Ascending aorta (tissue), 2 donors: ENCODE data around the gene LMO4. TPM values are rescaled to one million over a fixed set of nuclear protein-coding genes. Genes with fewer than 3 reads are reported as not detected.

Experiments
- DNase-seq, 2 donors: peaks; one replicate each; pipeline ENCODE4 v3.0.0-alpha.2; 2019; ENCODE audit warnings: low spot score in 2 of 2
- H3K27ac ChIP-seq, 2 donors: fragments of 200-600 bp; sonication (generic); one replicate each; pipeline ENCODE4 v1.5.1; 2016 to 2017; ENCODE audit warnings: mild to moderate bottlenecking in 1 of 2
- H3K27me3 ChIP-seq: fragments of 200-600 bp; sonication (generic); one replicate; pipeline ENCODE4 v1.5.1; 2017
- H3K36me3 ChIP-seq, 2 donors: fragments of 200-600 bp; sonication (generic); one replicate each; pipeline ENCODE4 v1.5.1; 2016
- H3K4me1 ChIP-seq, 2 donors: fragments of 200-600 bp; sonication (generic); one replicate each; pipeline ENCODE4 v1.5.1; 2016 to 2017; ENCODE audit warnings: mild to moderate bottlenecking in 1 of 2
- H3K4me3 ChIP-seq, 2 donors: fragments of 200-600 bp; sonication (generic); one replicate each; pipeline ENCODE4 v1.5.1; 2016 to 2017; ENCODE audit warnings: mild to moderate bottlenecking in 1 of 2
- H3K9me3 ChIP-seq, 2 donors: fragments of 200-600 bp; sonication (generic); one replicate each; pipeline ENCODE4 v1.5.1; 2016
- CTCF ChIP-seq, 3 experiments: fragments of 200-600 bp in 2 of 3; fragments of 450-650 bp in 1 of 3; sonication (generic) in 2 of 3; IDR thresholded peaks; one replicate each; pipeline ENCODE4 v1.5.1; 2016 to 2019; ENCODE audit warnings: antibody characterized with exemption in 3 of 3, mild to moderate bottlenecking in 1 of 3, moderate library complexity in 1 of 3
- intact Hi-C: fragments of 100-400 bp; cut with DNase I; formaldehyde crosslinking; loops from one replicate; pipeline ENCODE4 v1.15.1; 2023
- total RNA-seq: library from RNA; depleted of rRNA; stranded (reverse); fragments of >200 nt; gene quantifications from one replicate; pipeline ENCODE4 v1.1.0, GENCODE V29; 2016

The LMO4 gene
- total RNA-seq, 1 donor from 2014 or later: 9.9 TPM

DNA sequence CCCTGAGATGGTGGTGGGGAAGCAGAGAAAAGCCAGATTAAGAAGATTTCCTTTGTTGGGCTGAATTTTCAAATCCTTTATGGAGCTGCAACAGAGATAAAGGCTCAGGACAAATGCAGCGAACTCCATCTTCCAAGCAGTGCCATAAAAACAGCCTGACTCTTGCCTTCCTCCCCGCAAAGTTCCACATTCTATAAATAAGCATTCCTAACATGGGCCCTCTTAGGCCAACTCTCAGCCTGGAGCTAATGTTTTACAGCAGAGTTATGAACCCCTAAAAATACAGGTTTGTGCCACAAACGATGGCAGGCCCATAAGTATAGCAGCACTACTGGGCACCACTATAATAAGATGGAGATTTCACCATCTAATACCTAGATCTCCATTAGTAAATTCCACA is 27.2 kb downstream of the LMO4 start:
- H3K4me3 ChIP-seq: no peak overlapping the region
- intact Hi-C loops: no loop called here
- H3K4me1 ChIP-seq: no peaks in the 10 kb centered on the region
- DNase-seq: no peak
- H3K27ac ChIP-seq: no peak overlapping the region
- H3K9me3 ChIP-seq: no peaks in the 10 kb centered on the region
- TF ChIP-seq CTCF (IDR thresholded peaks at IDR 0.05): no peak
- H3K36me3 ChIP-seq: peaks cover 0 to 4% of the 10 kb centered on the region in 2 donors
- no peaks in the 10 kb centered on the region for H3K27me3 ChIP-seq

GRCh38 chr1:87356591-87356990 is 27.9 kb downstream of the LMO4 start:
- Histone ChIP-seq H3K9me3 (no peaks in the 10 kb centered on the region), H3K27ac (no peak overlapping the region), H3K36me3 (peaks cover 0 to 4% of the 10 kb centered on the region in 2 donors), H3K4me3 (no peak overlapping the region), H3K4me1 (no peaks in the 10 kb centered on the region), H3K27me3 (no peaks in the 10 kb centered on the region)
- intact Hi-C loops: no loop called here
- no peak for DNase-seq
- no peak for TF ChIP-seq CTCF (IDR thresholded peaks at IDR 0.05)

DNA sequence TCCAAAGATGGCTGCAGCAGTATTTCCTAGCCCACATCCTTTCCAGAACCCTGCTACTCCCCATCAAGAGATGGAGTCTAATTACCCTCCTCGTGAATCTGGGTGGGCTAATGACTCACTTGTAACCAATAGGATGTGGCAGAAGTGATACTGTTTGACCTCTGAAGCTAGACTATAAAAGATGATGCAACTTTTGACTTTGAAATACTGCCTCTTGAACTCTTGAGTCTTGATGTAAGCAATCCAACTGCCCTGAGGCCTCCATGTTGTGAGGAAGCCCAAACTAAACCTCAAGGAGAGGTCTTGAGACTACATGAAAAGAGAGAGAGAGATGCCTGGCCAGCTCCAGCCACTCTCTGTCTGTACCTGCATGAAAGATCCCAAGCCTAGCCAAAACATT is 29.5 kb downstream of the LMO4 start:
- H3K27ac ChIP-seq: no peak overlapping the region
- no peak overlapping the region for H3K4me3 ChIP-seq
- no peak for DNase-seq
- H3K9me3 ChIP-seq: no peaks in the 10 kb centered on the region
- intact Hi-C loops: no loop called here
- H3K4me1 ChIP-seq: no peaks in the 10 kb centered on the region
- no peak for TF ChIP-seq CTCF (IDR thresholded peaks at IDR 0.05)
- H3K27me3 ChIP-seq: no peaks in the 10 kb centered on the region
- peaks cover 0 to 4% of the 10 kb centered on the region in 2 donors for H3K36me3 ChIP-seq

DNA sequence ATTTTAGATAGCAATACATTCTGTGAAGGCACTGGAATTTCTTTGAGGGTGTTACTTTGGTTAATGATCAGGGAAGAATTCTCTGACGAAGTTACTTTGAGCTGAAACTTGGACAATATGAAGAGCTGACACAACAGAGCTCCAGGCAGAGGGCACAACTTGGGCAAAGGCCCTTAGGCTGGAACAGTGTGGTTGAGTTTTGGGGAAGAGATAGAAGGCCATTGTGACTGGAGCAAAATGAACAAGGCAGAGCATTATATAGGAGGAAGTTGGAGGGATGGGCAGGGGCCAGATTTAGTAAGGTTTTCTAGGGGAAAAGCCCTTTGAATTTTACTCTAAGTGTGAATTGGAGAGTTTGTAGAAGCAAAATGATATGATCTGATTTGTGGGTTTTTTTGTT is 30.9 kb downstream of the LMO4 start:
- H3K4me3 ChIP-seq: no peak overlapping the region
- no peak for TF ChIP-seq CTCF (IDR thresholded peaks at IDR 0.05)
- intact Hi-C loops: no loop called here
- no peaks in the 10 kb centered on the region for H3K9me3 ChIP-seq
- H3K27ac ChIP-seq: no peak overlapping the region
- H3K27me3 ChIP-seq: no peaks in the 10 kb centered on the region
- no peak for DNase-seq
- H3K4me1 ChIP-seq: no peaks in the 10 kb centered on the region
- no peaks in the 10 kb centered on the region for H3K36me3 ChIP-seq

DNA sequence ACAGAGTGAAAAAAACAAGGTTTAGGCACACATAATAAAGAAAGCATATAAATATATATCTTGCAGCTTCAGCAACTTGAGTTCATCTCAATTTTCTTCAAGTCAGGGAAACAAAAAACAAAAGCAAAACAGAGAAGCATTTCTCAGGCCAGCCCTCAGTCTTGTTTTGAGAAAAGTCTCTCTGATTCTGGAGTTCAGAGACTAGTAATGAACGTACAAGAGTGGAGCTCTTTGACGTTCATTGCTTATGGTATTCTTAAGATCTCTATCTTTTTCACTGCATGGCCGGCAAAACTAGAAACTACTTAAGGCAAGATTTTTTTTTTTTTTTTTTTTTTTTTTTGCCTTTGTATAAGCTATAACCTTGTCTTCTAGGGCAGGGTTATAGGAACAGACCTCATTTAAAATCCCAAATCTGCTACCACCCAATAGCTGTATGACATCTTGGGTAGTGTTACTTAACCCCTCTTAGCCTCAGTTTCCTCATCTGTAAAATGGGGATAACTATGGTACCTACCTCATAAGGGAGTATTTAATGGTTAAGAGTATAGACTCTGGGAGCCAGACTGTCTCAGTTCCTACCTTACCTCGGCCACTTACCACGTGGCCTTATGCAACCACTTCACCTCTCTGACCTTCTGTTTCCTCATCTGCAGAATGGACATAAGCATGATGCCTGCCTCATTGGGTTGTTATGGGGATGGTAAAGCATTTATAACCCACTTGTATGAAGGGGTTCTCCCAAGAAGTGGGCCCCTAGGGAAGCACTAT is 33.6 kb downstream of the LMO4 start:
- intact Hi-C loops: no loop called here
- Histone ChIP-seq H3K4me1 (no peaks in the 10 kb centered on the region), H3K27ac (no peak overlapping the region), H3K9me3 (no peaks in the 10 kb centered on the region), H3K36me3 (no peaks in the 10 kb centered on the region), H3K4me3 (no peak overlapping the region), H3K27me3 (no peaks in the 10 kb centered on the region)
- DNase-seq: no peak
- no peak for TF ChIP-seq CTCF (IDR thresholded peaks at IDR 0.05)
